ENCODE measurements around the gene PTPRN2. TPM values are rescaled to one million over a fixed set of nuclear protein-coding genes. Genes with fewer than 3 reads are reported as not detected.

Gene PTPRN2
- total and polyA plus RNA-seq, 9 of the 15 experiments (the other 6 are each of a cell fraction or from before 2014, with no cell fraction given) = not detected

DNA sequence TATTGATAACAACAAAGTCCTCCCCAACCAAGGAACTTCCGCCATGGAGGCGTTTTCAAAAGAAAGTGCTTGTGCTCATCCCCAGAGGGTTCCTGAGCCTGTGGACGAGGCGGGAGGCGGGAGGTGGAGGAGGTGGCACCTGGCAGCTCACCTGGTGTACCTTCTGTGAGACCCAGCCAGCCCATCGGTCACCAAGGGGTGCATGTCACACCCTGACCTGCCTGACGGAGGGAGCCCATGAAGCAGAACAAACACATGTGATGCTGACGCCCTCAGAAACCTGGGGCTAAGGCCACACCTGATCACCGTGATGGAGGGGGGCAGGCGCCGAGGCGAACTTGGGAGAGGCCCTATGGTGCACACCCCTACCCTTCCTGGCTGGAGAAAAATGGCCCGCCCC is 792.0 kb downstream of the PTPRN2 start:
- POLR2A ChIA-PET = no interaction called here
- TF ChIP-seq, protein P1, sequence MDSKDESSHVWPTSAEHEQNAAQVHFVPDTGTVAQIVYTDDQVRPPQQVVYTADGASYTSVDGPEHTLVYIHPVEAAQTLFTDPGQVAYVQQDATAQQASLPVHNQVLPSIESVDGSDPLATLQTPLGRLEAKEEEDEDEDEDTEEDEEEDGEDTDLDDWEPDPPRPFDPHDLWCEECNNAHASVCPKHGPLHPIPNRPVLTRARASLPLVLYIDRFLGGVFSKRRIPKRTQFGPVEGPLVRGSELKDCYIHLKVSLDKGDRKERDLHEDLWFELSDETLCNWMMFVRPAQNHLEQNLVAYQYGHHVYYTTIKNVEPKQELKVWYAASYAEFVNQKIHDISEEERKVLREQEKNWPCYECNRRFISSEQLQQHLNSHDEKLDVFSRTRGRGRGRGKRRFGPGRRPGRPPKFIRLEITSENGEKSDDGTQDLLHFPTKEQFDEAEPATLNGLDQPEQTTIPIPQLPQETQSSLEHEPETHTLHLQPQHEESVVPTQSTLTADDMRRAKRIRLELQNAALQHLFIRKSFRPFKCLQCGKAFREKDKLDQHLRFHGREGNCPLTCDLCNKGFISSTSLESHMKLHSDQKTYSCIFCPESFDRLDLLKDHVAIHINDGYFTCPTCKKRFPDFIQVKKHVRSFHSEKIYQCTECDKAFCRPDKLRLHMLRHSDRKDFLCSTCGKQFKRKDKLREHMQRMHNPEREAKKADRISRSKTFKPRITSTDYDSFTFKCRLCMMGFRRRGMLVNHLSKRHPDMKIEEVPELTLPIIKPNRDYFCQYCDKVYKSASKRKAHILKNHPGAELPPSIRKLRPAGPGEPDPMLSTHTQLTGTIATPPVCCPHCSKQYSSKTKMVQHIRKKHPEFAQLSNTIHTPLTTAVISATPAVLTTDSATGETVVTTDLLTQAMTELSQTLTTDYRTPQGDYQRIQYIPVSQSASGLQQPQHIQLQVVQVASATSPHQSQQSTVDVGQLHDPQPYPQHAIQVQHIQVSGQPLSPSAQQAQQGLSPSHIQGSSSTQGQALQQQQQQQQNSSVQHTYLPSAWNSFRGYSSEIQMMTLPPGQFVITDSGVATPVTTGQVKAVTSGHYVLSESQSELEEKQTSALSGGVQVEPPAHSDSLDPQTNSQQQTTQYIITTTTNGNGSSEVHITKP (IDR thresholded peaks at IDR 0.05; ENCODE audit: partially characterized antibody) = peak; percentile 56
- no peak for TF ChIP-seq MCM2 (IDR thresholded peaks at IDR 0.05; ENCODE audit: low read depth)
- no peak overlapping the region for H3K27ac ChIP-seq (ENCODE audit: extremely low read depth, low read depth, low read length)
- H3K4me2 ChIP-seq (ENCODE audit: insufficient read depth, low read length) = no peak overlapping the region
- WGBS (ENCODE audit: insufficient coverage, low coverage, missing lambda C conversion rate) = 0% methylated on average over 13 of the region's 13 CpGs
- H3K36me3 ChIP-seq (ENCODE audit: control insufficient read depth, insufficient read depth, low read length) = no peaks in the 10 kb centered on the region
- H4K20me1 ChIP-seq (replicated peaks; ENCODE audit: control insufficient read depth, insufficient read depth, low read length) = peaks cover 10% of the 10 kb centered on the region
- in situ Hi-C loops (cut with MboI) = no loop called here
- CTCF ChIA-PET (ENCODE audit: low intra/inter-chr PET ratio) = no interaction called here
- no peak overlapping the region for H2AFZ ChIP-seq (ENCODE audit: low read depth, low read length)
- H3K9me3 ChIP-seq (replicated peaks; ENCODE audit: control insufficient read depth, insufficient read depth, low read depth, low read length) = no peaks in the 10 kb centered on the region
- H3K4me1 ChIP-seq (replicated peaks in 1 of 2; ENCODE audit: control insufficient read depth in 2 of 2, insufficient read depth in 2 of 2, low read length in 2 of 2) = peaks cover 0 to 11% of the 10 kb centered on the region in 2 experiments; a peak in 1 of 5 replicates
- H3K27me3 ChIP-seq (ENCODE audit: control insufficient read depth in 2 of 2, insufficient read depth in 2 of 2, low read length in 2 of 2) = peaks cover 63 to 85% of the 10 kb centered on the region in 2 experiments
- H3K9me1 ChIP-seq (ENCODE audit: control insufficient read depth, insufficient read depth, low read length) = no peaks in the 10 kb centered on the region
- H3K79me2 ChIP-seq (ENCODE audit: control insufficient read depth, insufficient read depth, low read length) = no peaks in the 10 kb centered on the region
- BruUV-seq (replicated peaks) = no TSS peak
- no peak overlapping the region for H3K9ac ChIP-seq (ENCODE audit: insufficient read depth in 1 of 2, low read depth in 2 of 2, low read length in 2 of 2)
- no peak for DNase-seq (ENCODE audit: extremely low read depth in 1 of 4, low spot score in 3 of 4)
- H3K4me3 ChIP-seq = no peak overlapping the region
- intact Hi-C loops (cut with micrococcal nuclease) = no loop called here
- ATAC-seq = no peak
- FAIRE-seq = no peak
